ENCODE results near the gene MAEA. TPM values are rescaled to one million over a fixed set of nuclear protein-coding genes. Genes with fewer than 3 reads are reported as not detected.

Gene MAEA
- total RNA-seq, 1 donor from 2014 or later, result 49.6 TPM

DNA sequence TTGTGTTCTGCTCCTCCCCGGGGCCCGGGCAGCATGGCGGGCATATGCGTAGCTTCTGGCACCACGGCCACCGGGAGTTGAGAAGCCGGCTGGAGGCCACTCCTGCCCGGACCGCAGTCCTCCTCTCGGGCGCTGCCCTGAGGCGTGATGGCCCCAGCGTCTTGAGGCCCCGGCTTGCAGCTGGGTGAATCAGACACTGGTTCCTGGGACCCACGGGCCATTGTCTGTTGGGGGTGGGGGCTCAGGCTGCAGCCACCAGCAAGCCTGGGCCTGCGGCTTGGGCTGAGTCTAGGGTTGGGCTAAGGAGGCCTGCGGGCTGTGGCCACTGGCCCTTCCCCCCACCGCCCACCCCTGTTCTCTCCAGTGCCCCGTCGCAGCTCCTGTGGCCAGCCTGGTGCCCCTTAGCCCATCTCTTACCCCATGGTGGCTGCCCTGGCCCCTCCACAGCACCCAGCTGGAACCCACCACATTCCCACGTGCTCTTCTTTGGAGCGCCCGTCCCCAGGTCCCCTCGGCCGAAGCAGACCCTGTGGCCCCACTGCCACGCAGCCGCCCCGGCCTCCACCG lies 50.6 kb downstream of the MAEA start:
- no peak for DNase-seq
- no peak for ATAC-seq
- intact Hi-C loops (cut with micrococcal nuclease), result no loop called here

DNA sequence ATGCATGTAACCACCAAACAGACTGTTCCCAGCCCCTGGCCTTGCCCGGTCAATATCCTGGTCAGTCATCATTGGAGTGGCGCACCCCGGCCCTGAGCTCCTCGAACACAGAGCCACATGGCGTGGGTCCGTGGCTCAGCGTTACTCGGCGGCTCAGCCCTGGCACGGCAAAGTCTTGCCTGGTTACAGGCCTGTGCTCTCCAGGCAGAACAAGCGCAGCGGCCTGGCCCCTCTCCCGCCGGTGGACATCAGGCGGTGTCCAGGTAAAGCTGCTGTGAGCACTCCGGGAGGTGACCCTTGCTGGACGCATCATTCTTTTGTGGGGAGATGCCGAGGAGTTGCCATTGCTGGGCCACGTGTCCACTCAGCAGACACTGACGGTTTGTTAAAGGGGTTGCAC lies 51.2 kb downstream of the MAEA start:
- intact Hi-C loops (cut with micrococcal nuclease), result no loop called here
- DNase-seq, result no peak

DNA sequence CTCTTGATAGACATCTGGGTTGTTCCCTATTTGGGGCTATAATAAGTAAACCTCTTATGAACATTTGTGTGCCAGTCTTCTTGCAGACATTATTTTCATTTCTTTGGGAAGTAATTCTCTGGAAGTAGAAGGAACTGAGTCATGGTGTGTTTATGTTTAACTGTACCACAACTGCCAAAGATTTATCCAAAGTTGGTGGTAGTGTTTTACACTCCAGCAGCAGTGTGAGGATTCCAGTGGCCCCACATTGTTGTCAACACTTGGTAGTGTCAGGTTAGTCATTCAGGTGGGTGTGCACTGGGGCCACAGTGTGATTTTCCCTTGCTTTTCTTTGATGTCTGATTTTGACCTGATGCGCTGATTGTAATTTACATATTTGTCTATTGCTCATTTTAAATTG lies 52.3 kb downstream of the MAEA start:
- intact Hi-C loops (cut with micrococcal nuclease), result no loop called here
- no peak for DNase-seq
- no peak for ATAC-seq

More for the DNA sequence above, 51.2 kb downstream of the MAEA start:
- ATAC-seq, result no peak

DNA sequence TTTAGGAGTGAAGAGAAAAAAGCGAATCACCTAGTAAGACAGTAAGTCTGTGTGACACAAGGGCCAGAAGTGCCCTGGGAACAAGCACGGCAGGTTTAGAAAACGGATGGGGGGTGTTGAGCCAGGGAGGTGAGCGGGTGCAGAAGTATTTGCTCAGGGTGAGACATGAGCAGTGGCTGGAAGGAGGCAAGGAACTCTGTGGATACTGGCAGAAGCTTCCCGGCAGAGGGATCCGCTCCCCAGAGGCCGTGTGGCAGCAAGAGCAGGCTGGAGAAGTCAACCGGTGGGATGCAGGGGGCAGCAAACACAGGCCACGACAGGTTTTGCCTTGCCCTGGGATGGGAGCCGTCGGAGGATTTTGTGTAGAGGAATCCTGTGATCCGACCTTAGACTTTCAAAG lies 55.0 kb downstream of the MAEA start:
- intact Hi-C loops (cut with micrococcal nuclease), result no loop called here
- DNase-seq, result no peak
- no peak for ATAC-seq

DNA sequence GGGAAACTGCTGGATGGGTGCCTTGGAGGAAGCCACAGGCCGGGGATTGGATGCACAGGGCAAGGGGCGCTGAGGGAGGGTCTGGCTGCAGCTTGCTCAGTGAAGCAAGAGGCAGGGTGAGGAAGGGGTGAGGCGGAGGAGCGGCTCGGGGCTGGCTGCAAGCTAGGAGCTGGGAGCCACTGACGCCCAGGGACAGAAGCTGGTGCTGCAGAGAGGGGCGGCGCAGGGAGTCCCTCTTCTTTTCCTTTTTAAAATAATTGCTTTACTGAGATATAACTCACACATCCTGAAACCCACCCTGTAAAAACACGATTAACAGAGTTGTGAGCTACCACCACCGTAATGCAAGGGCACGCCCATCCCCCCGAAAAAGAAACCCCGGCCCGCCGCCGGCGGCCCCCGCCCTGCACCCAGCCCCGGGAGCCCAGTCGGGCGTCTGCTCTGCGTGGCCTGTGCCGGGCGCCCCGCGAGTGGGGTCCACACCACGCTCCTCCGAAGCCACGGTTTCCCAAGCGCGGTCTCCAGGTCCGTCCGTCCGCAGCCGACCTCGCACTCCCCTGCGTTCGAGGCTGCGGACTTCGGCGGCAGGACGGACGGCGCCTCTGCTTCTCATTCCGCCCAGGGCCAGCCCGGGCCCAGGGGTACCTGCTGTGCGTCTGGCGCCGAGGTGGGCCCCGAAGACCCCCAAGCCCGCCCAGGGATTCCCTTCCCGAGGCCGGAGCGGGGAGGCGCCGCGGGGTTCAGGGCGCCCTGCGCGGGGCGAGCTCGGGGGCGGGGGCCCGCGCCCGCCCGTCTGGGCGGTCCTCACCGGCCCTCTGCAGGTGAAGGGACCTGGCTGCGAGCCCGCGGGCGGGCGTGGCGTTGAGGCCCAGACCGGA lies 56.5 kb downstream of the MAEA start:
- DNase-seq (peak; percentile 66), ATAC-seq (peak; percentile 18)
- intact Hi-C loops (cut with micrococcal nuclease), result no loop called here

DNA sequence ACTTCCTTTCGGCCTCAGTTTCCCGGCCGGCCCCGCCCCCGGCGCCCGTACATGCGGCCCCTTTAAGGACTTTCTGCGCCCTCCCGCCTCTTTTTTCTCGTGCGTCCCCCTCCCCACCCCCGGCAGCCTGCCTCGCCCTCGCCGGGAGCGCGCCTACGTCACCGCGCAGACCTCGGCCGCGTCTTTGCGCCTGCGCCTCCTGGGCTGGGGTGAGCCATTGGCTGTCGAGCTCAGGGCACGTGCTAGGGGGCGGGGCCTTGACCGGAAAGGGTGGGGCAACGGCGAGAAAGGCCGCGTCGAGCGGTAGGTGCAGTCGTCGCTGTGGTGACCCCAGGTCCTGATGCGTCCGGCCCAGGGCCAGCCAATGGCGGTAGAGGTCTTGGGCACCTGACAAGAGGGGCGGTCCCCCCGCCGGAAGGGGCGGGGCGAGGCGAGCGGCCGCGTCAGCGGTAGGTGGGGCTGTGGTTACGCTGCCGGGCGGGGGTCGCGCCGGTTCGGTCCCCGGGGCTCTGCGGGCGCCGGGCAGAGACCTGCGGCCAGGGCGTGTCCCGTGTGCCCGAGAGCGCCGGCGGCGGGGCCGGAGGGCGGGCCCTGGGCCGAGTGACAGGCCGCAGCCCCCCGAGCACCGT lies 57.2 kb downstream of the MAEA start, which contains the start of gene UVSSA:
Gene UVSSA (plus strand): TSS at position 428 of the 629 bp plus-strand sequence. CDS start 884 bp downstream, outside the sequence.
- DNase-seq, result peak; percentile 100
- peak; percentile 96 for ATAC-seq
- intact Hi-C loops (cut with micrococcal nuclease), result no loop called here

DNA sequence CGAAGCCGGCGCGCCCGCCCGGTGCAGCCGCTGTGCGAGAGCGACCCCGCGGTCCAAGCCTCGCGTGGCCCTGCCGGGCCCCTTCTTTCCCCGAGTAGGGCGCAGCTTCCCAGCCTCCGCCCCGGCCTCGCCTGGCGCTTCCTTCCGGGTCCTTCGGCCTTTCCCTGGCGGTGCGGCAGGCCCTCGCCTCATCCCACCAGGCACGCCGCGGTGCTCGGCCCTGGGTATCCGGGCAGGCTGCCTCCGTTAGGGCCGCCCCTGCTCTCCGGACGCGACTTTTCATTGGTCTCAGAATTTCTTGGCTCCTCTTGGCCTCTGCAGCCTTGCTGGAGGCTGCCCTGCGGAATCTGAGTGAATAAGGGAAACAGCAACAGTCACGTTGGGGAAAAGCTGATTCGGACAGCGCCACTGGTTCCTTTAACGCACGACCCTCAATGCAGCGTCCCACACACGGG lies 57.7 kb downstream of the MAEA start:
- ATAC-seq (peak; percentile 47), DNase-seq (peak; percentile 87)
- intact Hi-C loops (cut with micrococcal nuclease), result no loop called here

DNA sequence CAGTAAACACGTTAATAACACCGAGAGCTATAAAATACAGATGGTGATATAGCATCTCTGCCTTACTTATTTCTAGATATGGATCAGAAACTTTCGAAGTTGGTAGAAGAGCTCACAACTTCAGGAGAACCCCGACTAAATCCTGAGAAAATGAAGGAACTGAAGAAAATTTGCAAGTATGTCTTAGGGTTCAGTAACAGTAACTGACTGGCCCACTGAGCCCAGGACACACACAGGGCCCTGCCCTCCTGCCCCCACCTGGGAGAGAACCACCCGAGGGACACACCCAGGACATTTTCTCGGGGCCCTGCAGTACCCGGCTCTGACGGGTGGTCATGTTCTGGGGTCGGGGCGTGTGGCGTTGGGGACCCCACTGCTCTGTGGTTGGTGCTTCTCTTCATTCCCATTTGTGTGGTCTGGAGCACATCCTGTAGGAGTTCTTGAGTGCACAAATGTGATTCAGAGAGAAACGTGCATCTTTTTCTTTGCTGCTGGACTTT lies 58.4 kb downstream of the MAEA start:
- DNase-seq (no peak), ATAC-seq (no peak)
- intact Hi-C loops (cut with micrococcal nuclease), result no loop called here

DNA sequence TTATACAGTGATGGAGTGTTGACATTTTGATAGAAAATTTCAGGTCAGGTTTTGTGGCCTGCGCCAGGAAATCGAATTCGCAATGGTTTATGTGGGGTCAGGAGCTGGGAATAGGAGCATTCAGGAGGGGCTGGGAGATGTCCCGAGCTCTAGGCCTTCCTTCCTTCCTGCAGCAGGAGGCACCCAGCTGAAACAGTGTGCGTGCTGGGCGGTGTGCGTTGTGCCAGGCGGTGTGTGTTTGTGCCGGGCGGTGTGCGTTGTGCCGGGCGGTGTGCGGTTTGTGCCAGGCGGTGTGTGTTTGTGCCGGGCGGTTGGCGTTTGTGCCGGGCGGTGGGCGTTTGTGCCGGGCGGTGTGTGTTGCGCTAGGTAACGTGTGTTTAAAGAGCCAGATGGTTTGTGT lies 59.1 kb downstream of the MAEA start:
- intact Hi-C loops (cut with micrococcal nuclease), result no loop called here
- no peak for ATAC-seq

DNA sequence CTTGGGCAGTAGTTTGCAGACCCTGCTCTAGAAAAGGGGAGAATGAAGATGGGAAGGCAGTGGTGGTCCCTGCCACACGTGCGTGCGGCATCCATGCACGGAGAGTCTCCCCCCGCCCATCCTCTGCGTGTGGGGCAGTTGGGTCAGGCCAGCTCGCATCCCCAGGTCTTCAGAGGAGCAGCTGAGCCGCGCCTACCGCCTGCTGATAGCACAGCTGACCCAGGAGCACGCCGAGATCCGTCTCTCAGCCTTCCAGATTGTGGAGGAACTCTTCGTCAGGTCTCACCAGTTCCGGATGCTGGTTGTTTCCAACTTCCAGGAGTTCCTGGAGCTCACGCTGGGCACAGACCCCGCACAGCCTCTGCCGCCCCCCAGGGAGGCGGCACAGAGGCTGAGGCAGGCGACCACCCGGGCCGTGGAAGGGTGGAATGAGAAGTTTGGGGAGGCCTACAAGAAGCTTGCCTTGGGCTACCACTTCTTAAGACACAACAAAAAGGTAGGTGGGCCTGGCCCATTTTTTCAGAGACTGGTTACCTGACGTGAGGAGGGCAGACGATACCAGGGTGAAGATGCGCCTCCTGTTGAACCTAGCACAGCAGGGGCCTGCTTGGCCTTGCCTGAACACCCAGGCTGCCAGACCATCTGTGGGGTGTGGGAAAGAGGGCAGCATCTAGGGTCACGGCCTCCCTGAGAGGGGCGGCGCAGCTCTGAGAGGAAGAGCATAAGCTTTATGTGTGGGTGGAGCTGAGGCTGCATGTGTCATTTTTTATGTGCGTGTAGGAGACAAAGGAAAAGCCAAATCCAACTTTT lies 59.9 kb downstream of the MAEA start:
- no peak for DNase-seq
- intact Hi-C loops (cut with micrococcal nuclease), result loop anchor here (10.0 kb wide), 1 partner anchor 215 kb away; no protein-coding TSS in a partner anchor
- no peak for ATAC-seq

More for the DNA sequence above, 59.1 kb downstream of the MAEA start:
- DNase-seq, result no peak

DNA sequence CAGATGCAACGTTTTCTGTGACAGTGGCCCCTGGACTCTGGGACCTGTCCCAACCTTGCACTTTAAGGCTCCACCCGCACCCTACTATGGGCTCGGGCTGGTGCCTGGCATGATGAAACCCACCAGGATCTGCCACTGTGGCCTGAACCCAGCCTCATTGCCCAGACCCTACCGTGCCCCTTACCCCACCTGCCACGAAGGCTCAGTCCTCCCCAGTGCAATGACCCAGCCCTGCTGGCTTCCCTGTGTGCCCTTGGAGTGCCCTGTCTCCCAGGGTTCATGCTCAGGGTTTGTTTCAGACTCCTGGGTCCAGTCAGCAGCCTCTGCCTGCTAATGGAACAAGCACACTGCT lies 60.5 kb downstream of the MAEA start:
- intact Hi-C loops (cut with micrococcal nuclease), result loop anchor here (10.0 kb wide), 1 partner anchor 215 kb away; no protein-coding TSS in a partner anchor
- ATAC-seq, result no peak
- no peak for DNase-seq

DNA sequence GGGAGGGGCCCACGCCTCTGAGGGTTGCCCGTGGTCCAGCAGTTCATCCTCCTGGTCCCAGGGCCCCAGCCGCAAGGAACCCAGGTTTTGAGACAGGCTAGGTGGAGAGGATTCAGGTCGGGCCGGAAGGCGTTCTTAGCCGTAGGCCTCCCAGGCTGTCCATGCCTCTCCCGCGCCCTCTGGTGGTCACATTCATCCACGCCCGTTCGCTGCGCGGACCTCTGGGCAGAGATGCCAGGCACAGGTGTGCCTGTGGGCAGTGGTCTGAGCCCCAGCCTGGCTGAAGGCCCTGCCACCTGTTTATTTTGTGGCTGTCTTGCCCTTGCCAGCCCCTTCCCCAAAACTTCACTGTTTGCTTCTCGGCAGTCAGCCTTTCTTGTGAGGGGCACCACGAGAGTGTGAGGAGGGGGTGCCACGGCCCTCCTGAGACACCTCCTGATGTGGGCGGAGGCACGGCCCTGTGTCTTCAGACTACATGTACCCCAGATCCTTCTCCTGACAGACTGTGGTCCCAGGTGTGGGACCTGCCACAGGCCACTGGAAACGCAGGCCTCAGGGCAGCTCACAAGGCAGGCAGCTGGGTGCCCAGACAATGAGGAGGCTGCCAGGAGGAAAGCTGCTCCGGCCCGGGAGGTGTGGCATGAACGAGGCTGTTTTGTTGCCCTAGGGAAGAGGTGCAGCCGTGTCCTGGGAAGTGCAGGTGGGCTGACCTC lies 62.3 kb downstream of the MAEA start:
- ATAC-seq (peak; percentile 17), DNase-seq (peak; percentile 91)
- intact Hi-C loops (cut with micrococcal nuclease), result loop anchor here (10.0 kb wide), 1 partner anchor 217 kb away; no protein-coding TSS in a partner anchor

DNA sequence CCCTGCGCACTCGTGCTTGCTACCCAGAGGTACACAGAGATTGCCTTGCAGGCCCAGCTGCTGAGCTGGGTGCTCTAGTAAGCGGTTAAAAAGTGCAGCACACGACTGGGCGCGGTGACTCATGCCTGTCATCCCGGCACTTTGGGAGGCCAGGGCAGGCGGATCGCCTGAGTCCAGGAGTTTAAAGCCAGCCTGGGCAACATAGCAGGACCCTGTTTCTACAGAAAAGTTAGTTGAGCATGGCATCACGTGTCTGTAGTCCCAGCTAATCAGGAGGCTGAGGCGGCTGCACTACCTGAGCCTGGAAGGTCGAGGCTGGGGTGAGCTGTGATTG lies 62.8 kb downstream of the MAEA start:
- no peak for DNase-seq
- no peak for ATAC-seq
- intact Hi-C loops (cut with micrococcal nuclease), result loop anchor here (10.0 kb wide), 1 partner anchor 218 kb away; no protein-coding TSS in a partner anchor

DNA sequence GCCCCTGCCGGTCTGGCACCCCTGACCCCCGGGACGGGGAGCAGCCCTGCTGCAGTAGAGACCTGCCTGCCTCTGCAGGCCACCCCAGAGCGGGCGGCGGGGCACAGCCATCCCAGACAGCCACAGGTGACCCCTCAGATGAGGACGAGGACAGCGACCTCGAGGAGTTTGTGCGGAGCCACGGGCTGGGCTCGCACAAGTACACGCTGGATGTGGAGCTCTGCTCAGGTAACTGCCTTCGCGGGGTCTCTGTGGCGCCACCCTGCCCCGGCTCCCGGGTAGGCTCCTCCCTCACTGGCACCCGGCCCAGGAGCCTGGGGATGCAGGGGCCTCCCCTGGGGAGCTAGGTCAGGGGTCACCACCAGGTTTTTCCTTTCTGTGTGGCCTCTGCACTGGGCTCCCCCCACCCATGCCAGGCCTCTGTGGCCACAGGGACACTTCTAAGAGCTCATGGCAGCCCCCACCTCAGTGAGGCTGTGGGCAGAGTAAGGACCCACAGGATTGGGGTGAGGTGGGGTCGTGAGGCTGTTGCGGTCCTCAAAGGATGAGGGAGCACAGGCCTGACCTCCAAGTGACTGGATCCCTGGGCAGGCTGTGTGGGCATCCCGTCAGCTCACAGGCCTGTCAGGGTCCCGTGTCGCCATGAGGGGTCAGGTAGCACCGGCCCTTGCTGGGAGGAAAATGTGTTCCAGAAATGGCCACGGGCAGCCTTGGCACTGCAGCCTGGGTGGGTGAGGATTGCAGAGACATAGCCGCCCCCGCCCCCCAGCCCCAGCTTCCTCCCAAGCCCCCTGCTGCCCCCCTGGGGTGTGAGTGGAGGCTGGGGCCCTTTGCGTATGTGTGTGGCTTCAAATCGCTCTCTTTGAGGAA lies 63.7 kb downstream of the MAEA start:
- no peak for ATAC-seq
- intact Hi-C loops (cut with micrococcal nuclease), result loop anchor here (10.0 kb wide), 1 partner anchor 219 kb away; no protein-coding TSS in a partner anchor
- no peak for DNase-seq

DNA sequence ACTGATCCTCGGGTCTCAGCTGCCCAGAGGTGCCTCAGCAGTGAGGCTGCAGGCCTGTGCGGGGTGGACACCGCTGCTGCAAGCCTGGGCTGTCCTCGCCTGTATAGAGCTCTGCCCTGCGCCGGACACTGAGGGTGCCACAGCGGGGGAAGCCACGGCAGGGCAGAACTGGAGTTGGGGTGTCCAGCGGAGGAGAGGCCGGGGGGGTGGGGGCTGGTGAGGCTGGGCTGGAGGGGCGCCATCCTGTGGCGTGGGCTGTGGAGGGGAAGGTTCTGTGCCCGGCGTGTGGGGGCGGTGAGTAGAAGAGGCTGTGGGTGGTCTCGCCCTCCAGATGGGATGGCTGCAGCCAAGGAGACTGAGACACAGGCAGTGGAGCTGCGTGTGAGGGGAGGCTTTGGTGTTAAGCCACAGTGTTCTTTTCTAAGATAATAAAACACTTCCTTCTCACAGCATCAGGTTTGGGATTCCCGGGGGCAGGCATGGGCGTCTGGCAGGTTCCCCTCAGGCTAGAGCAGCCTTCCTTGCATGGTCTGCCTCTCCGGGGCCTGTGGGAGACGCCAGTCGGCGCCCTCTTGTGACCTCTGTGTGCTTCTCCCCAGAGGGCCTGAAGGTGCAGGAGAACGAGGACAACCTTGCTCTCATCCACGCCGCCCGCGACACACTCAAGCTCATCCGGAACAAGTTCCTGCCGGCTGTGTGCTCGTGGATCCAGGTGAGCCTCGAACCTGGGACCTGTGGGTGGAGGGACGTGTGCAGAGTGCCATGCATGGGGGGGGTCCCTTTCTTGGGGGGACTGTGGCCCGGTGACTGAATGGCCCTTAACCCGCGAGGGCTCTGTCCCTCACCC lies 64.7 kb downstream of the MAEA start:
- intact Hi-C loops (cut with micrococcal nuclease), result loop anchor here (10.0 kb wide), 1 partner anchor 220 kb away; no protein-coding TSS in a partner anchor
- DNase-seq (no peak), ATAC-seq (no peak)

DNA sequence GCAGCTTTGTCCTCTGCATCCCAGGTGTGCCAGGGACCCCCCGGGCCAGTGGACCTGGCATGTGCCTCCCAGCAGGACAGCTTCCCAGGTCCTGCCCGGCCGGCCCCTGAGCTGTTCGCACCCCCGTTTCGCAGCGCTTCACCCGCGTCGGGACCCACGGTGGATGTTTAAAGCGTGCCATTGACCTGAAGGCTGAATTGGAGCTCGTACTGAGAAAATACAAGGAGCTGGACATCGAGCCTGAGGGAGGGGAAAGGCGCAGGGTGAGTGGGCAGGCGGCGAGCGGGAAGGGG lies 65.2 kb downstream of the MAEA start:
- DNase-seq (no peak), ATAC-seq (no peak)
- intact Hi-C loops (cut with micrococcal nuclease), result loop anchor here (10.0 kb wide), 1 partner anchor 220 kb away; no protein-coding TSS in a partner anchor

DNA sequence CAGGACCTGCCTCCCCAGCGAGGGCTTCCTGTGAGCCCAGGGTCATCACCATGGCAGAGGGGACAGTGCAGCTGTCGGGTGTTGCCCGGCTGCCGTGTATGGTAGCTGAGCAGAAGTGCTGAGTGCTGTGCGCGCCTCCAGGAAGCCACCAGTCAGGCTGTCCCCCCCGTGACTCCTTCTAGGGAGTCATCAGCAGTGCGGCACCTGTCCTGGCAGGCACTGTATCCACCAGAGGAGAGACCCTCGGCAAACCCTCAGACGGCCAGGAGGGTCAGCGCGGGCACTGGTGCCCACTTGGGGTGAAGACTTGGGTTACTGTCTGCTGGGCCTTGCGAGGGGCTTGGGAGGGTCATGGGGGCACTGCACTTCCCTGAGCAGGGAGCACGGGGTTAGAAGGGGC lies 65.7 kb downstream of the MAEA start:
- ATAC-seq (no peak), DNase-seq (no peak)
- intact Hi-C loops (cut with micrococcal nuclease), result loop anchor here (10.0 kb wide), 1 partner anchor 221 kb away; no protein-coding TSS in a partner anchor
